Fibroblast of pulmonary artery (primary cell): ENCODE measurements around the gene FAT2.

Experiments
- DNase-seq: peaks from one replicate; pipeline ENCODE4 v3.0.0-alpha.2; 2010; ENCODE audit warnings: low read depth
- H3K4me3 ChIP-seq: replicated peaks from 2 replicates; pipeline ENCODE4 v1.5.1; 2011; ENCODE audit warnings: low read depth, mild to moderate bottlenecking, control low read depth, low read length, moderate library complexity
- CTCF ChIP-seq: IDR thresholded peaks from 2 replicates; pipeline ENCODE4 v1.5.1; 2011; ENCODE audit warnings: mild to moderate bottlenecking, control low read depth, low read length, inconsistent platforms; ENCODE audit errors: missing control alignments

The FAT2 gene

GRCh38 chr5:151568036-151568435 lies 23.1 kb downstream of the FAT2 start:
- no peak overlapping the region for H3K4me3 ChIP-seq
- TF ChIP-seq CTCF: no peak
- DNase-seq: no peak

- DNase-seq: no peak
- H3K4me3 ChIP-seq: no peak overlapping the region
- no peak for TF ChIP-seq CTCF
Observed at GRCh38 chr5:151565971-151566370, 25.2 kb downstream of the FAT2 start.

- H3K4me3 ChIP-seq: no peak overlapping the region
- no peak for TF ChIP-seq CTCF
- DNase-seq: no peak
Observed at GRCh38 chr5:151562019-151562707, 29.0 kb downstream of the FAT2 start.

- H3K4me3 ChIP-seq: no peak overlapping the region
- TF ChIP-seq CTCF: no peak
- no peak for DNase-seq
Observed at GRCh38 chr5:151557951-151558350, 33.2 kb downstream of the FAT2 start.

GRCh38 chr5:151557466-151557865 lies 33.7 kb downstream of the FAT2 start:
- no peak overlapping the region for H3K4me3 ChIP-seq
- no peak for DNase-seq
- no peak for TF ChIP-seq CTCF

- no peak for DNase-seq
- H3K4me3 ChIP-seq: no peak overlapping the region
- TF ChIP-seq CTCF: no peak
Observed at GRCh38 chr5:151556806-151557205, 34.3 kb downstream of the FAT2 start.
